Subcutaneous abdominal adipose tissue (tissue), 5 donors: ENCODE results near the gene ALDH1B1.

Experiments
- H3K27ac ChIP-seq: one replicate; pipeline ENCODE4 v1.7.0; 2013; ENCODE audit warnings: low read depth, mild to moderate bottlenecking, inconsistent platforms, low read length, moderate library complexity
- H3K27me3 ChIP-seq, 5 donors: one replicate each; pipeline ENCODE4 v1.7.0; 2013; ENCODE audit warnings: low read length in 5 of 5, inconsistent platforms in 1 of 5; ENCODE audit not compliant: control insufficient read depth in 5 of 5, insufficient read depth in 4 of 5
- H3K36me3 ChIP-seq, 5 donors: one replicate each; pipeline ENCODE4 v1.7.0; 2013; ENCODE audit warnings: low read length in 5 of 5; ENCODE audit not compliant: control insufficient read depth in 5 of 5, insufficient read depth in 5 of 5
- H3K4me1 ChIP-seq, 5 donors: one replicate each; pipeline ENCODE4 v1.7.0; 2013; ENCODE audit warnings: low read length in 5 of 5, mild to moderate bottlenecking in 3 of 5, moderate library complexity in 1 of 5; ENCODE audit not compliant: control insufficient read depth in 5 of 5, insufficient read depth in 5 of 5
- H3K4me3 ChIP-seq, 5 donors: one replicate each; pipeline ENCODE4 v1.7.0; 2013; ENCODE audit warnings: low read length in 5 of 5, low read depth in 1 of 5
- H3K9ac ChIP-seq, 5 donors: one replicate each; pipeline ENCODE4 v1.7.0; 2013; ENCODE audit warnings: low read length in 5 of 5, mild to moderate bottlenecking in 4 of 5, moderate library complexity in 3 of 5
- H3K9me3 ChIP-seq, 5 donors: one replicate each; pipeline ENCODE4 v1.7.0; 2013; ENCODE audit warnings: low read length in 5 of 5; ENCODE audit not compliant: control insufficient read depth in 5 of 5
- donor health status: healthy.
- donor health status: healthy.
- donor health status: healthy.
- donor health status: healthy.
- donor health status: healthy.

ALDH1B1 gene

DNA sequence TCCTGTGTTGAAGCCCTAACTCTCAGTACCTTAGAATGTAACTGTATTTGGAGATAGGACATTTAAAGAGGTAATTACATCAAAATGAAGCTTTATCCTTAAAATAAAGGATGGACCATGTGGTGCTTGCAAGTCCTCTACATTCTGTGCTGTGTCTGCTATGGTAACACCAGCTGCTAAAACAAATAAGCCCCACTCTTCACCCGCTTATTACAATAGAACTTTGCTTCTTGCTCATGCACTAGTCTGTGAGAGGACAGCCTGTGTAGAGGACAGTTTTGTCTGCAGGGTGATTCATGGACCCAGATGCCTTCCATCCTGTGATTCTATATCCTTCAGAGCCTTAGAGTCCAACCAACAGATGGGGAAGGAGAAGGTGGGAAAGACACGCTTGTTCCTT lies 44.2 kb downstream of the ALDH1B1 start:
- Histone ChIP-seq H3K4me3 (no peak overlapping the region), H3K9ac (no peak overlapping the region), H3K36me3 (no peaks in the 10 kb centered on the region), H3K27ac (no peak overlapping the region), H3K27me3 (peaks cover 0 to 7% (median 3%) of the 10 kb centered on the region in 5 donors), H3K9me3 (peaks cover 0 to 2% (median 0%) of the 10 kb centered on the region in 5 donors), H3K4me1 (peaks cover 0 to 6% (median 0%) of the 10 kb centered on the region in 5 donors)

GRCh38 chr9:38437193-38437823 lies 44.8 kb downstream of the ALDH1B1 start:
- H3K36me3 ChIP-seq: no peaks in the 10 kb centered on the region
- H3K4me3 ChIP-seq: no peak overlapping the region
- H3K4me1 ChIP-seq: peaks cover 0 to 6% (median 0%) of the 10 kb centered on the region in 5 donors
- H3K27ac ChIP-seq: no peak overlapping the region
- H3K9ac ChIP-seq: no peak overlapping the region
- peaks cover 0 to 10% (median 3%) of the 10 kb centered on the region in 5 donors for H3K27me3 ChIP-seq
- peaks cover 0 to 2% (median 0%) of the 10 kb centered on the region in 5 donors for H3K9me3 ChIP-seq

GRCh38 chr9:38439291-38439915 lies 46.9 kb downstream of the ALDH1B1 start:
- Histone ChIP-seq H3K9ac (no peak overlapping the region), H3K36me3 (no peaks in the 10 kb centered on the region), H3K27ac (no peak overlapping the region), H3K9me3 (peaks cover 0 to 2% (median 0%) of the 10 kb centered on the region in 5 donors), H3K4me3 (no peak overlapping the region), H3K4me1 (no peaks in the 10 kb centered on the region), H3K27me3 (peaks cover 0 to 10% (median 3%) of the 10 kb centered on the region in 5 donors)

DNA sequence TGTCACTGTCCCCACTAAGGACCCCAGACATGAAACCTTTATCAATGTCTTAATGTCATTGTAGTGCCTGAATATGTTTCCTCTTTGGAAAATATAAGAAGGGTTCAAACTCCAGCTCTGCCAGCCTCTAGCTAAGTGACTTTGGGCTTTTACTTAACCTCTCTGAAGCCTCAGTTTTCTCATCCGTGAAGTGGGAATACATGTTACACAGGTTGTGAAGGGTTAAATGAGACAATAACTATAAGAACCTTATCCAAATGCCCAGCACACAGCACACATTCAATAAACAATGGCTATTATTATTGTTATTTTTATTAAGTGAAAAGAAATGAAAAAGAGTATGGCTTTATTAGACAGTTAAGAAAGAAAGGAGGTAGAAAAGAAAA lies 47.4 kb downstream of the ALDH1B1 start:
- Histone ChIP-seq H3K27ac (no peak overlapping the region), H3K36me3 (no peaks in the 10 kb centered on the region), H3K4me3 (no peak overlapping the region), H3K27me3 (peaks cover 0 to 10% (median 3%) of the 10 kb centered on the region in 5 donors), H3K9ac (no peak overlapping the region), H3K9me3 (peaks cover 0 to 2% (median 0%) of the 10 kb centered on the region in 5 donors), H3K4me1 (no peaks in the 10 kb centered on the region)

DNA sequence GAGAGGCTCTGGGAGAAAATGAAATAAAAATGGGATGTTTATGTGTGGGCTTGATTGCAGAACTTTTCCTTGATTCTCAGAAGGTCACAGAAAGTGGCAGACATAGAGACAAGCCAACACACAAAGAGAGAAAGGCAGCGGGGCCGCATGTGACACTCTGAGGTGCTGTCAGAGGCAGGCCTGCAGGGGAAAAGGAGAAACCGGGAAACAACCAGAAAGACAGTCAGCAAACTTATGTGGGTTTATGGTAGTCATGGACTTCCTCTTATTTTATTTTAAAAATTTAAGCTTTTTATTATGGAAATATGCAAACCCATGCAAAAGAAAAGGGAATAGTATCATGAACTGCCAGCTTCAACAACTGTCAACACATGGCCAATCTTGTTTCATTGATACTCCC lies 48.0 kb downstream of the ALDH1B1 start:
- Histone ChIP-seq H3K4me1 (no peaks in the 10 kb centered on the region), H3K36me3 (no peaks in the 10 kb centered on the region), H3K27me3 (peaks cover 0 to 10% (median 3%) of the 10 kb centered on the region in 5 donors), H3K27ac (no peak overlapping the region), H3K4me3 (no peak overlapping the region), H3K9ac (no peak overlapping the region), H3K9me3 (peaks cover 0 to 2% (median 0%) of the 10 kb centered on the region in 5 donors)

GRCh38 chr9:38441347-38442085 lies 49.0 kb downstream of the ALDH1B1 start:
- Histone ChIP-seq H3K9me3 (peaks cover 0 to 2% (median 0%) of the 10 kb centered on the region in 5 donors), H3K27me3 (peaks cover 0 to 10% (median 3%) of the 10 kb centered on the region in 5 donors), H3K36me3 (no peaks in the 10 kb centered on the region), H3K4me3 (no peak overlapping the region), H3K27ac (no peak overlapping the region), H3K9ac (no peak overlapping the region), H3K4me1 (no peaks in the 10 kb centered on the region)

DNA sequence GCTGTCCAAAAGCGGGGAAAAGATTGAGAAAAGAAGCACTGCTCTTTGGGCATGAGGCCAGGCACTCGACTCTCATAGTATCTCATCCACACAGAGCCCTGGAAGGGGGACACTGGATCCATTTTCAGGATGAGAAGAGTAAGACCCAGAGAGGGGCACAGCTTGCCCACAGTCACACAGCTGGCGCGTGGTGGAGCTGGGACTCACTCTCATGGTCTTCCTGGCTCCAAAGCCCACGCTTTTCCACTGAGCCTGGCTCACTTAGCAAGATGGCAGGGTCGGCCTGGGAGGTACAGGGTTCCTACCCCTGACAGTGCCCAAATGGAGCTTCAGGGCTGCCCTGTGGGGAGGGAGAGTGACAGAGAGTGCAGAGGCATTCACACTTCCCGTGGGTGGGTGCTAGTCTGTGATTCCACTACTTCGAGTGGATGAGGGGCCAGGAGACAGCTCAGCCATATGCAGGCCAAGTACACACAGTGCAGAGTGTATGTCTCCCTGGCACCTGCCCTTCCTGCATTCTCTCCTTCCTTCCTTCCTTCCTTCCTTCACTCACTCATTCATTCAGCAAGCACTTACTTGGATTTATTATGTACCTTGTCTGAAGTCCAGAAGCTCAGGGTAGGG lies 50.1 kb downstream of the ALDH1B1 start:
- H3K9me3 ChIP-seq: no peaks in the 10 kb centered on the region
- no peak overlapping the region for H3K4me3 ChIP-seq
- H3K36me3 ChIP-seq: no peaks in the 10 kb centered on the region
- H3K4me1 ChIP-seq: no peaks in the 10 kb centered on the region
- peaks cover 0 to 10% (median 3%) of the 10 kb centered on the region in 5 donors for H3K27me3 ChIP-seq
- no peak overlapping the region for H3K27ac ChIP-seq
- no peak overlapping the region for H3K9ac ChIP-seq

DNA sequence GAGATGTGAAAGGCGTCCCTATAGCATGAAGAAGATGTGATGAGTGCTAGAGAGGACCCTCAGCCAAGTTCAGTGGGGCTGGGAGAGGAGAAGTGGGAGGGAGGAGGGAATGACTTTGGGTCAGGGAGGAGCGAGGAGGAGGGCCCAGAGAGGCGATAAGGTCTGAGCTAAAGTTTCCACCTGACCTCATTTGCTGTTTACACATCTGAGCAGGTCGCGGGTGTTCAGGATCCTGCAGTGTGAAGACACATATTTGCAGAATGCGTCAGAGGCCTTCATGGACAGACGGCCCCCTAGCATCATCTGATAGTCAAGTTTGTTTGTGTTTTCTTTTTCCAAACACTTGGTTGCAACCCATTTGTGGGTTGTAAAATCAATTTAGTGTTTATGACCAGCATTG lies 50.7 kb downstream of the ALDH1B1 start:
- no peak overlapping the region for H3K9ac ChIP-seq
- no peak overlapping the region for H3K27ac ChIP-seq
- H3K4me3 ChIP-seq: no peak overlapping the region
- peaks cover 0 to 10% (median 3%) of the 10 kb centered on the region in 5 donors for H3K27me3 ChIP-seq
- no peaks in the 10 kb centered on the region for H3K9me3 ChIP-seq
- H3K4me1 ChIP-seq: no peaks in the 10 kb centered on the region
- H3K36me3 ChIP-seq: no peaks in the 10 kb centered on the region

GRCh38 chr9:38443597-38443996 lies 51.1 kb downstream of the ALDH1B1 start:
- Histone ChIP-seq H3K27me3 (peaks cover 0 to 10% (median 3%) of the 10 kb centered on the region in 5 donors), H3K36me3 (no peaks in the 10 kb centered on the region), H3K9me3 (no peaks in the 10 kb centered on the region), H3K9ac (no peak overlapping the region), H3K4me3 (no peak overlapping the region), H3K4me1 (no peaks in the 10 kb centered on the region), H3K27ac (no peak overlapping the region)
